Uterus (tissue), 2 donors: ENCODE results near the gene PARD3.

Experiments used
- POLR2A ChIP-seq, 2 donors: fragments of 450-650 bp; IDR thresholded peaks; one replicate each; pipeline ENCODE4 v1.6.1; 2016; ENCODE audit warnings: antibody characterized with exemption in 2 of 2, mild to moderate bottlenecking in 1 of 2, moderate library complexity in 1 of 2
- TF ChIP-seq, protein P1 (sequence below), 4 experiments: fragments of 200-600 bp in 2 of 4; fragments of 450-650 bp in 2 of 4; sonication (generic) in 2 of 4; IDR thresholded peaks; one replicate each; pipeline ENCODE4 v1.5.1; 2016 to 2019; ENCODE audit warnings: antibody characterized with exemption in 4 of 4, mild to moderate bottlenecking in 2 of 4, moderate library complexity in 1 of 4

DNA sequence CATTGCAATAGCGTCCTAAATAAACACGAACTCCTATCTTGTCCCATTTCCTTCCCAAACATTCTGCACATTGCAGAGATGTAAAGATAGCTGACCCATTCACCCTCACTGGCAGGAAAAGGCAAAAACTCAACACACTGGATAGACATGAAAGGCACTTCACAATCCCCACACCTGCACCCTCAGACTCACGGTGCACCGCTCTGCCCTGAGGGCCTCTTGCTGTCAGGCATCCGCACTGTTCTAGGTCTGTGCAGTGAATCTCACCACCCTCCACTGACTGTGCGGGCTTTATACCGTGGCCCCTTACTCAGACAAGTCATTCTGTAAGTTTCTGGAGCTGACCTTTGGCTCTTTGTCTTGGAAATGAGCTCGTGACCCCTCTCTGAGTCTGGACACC, 42.9 kb upstream of the PARD3 start:
- TF ChIP-seq, protein P1, sequence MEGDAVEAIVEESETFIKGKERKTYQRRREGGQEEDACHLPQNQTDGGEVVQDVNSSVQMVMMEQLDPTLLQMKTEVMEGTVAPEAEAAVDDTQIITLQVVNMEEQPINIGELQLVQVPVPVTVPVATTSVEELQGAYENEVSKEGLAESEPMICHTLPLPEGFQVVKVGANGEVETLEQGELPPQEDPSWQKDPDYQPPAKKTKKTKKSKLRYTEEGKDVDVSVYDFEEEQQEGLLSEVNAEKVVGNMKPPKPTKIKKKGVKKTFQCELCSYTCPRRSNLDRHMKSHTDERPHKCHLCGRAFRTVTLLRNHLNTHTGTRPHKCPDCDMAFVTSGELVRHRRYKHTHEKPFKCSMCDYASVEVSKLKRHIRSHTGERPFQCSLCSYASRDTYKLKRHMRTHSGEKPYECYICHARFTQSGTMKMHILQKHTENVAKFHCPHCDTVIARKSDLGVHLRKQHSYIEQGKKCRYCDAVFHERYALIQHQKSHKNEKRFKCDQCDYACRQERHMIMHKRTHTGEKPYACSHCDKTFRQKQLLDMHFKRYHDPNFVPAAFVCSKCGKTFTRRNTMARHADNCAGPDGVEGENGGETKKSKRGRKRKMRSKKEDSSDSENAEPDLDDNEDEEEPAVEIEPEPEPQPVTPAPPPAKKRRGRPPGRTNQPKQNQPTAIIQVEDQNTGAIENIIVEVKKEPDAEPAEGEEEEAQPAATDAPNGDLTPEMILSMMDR (IDR thresholded peaks at IDR 0.05), result no peak
- TF ChIP-seq POLR2A (IDR thresholded peaks at IDR 0.05), result no peak
